ENCODE measurements around the gene GALNT7. TPM values are rescaled to one million over a fixed set of nuclear protein-coding genes. Genes with fewer than 3 reads are reported as not detected.

GALNT7 gene
- total and polyA plus RNA-seq, 9 donors: 9.0 to 23.7 (median 17.6) TPM

- no peak overlapping the region for H3K27ac ChIP-seq
- no peaks in the 10 kb centered on the region for H3K4me1 ChIP-seq (ENCODE audit: insufficient read depth)
- TF ChIP-seq EP300 (IDR thresholded peaks at IDR 0.05) (no peak), POLR2A (IDR thresholded peaks at IDR 0.05) (no peak), CTCF (IDR thresholded peaks at IDR 0.05) (no peak)
- WGBS, 3 donors: 95 to 100% (median 96%) methylated on average over 3 of the region's 3 CpGs
- no peak overlapping the region for H3K4me3 ChIP-seq
- no peaks in the 10 kb centered on the region for H3K27me3 ChIP-seq
- no peak for DNase-seq
- H3K9me3 ChIP-seq: no peaks in the 10 kb centered on the region
- intact Hi-C loops (cut with DNase I): loop anchor here in 1 of 4 donors (10.0 kb wide), 1 partner anchor 293 kb away; no protein-coding TSS in a partner anchor
- H3K36me3 ChIP-seq: no peaks in the 10 kb centered on the region
These were observed 139.2 kb downstream of the GALNT7 start for GRCh38 chr4:173307778-173308177.

GRCh38 chr4:173311368-173311767 is 142.8 kb downstream of the GALNT7 start:
- no peak overlapping the region for H3K4me3 ChIP-seq
- 86 to 93% (median 92%) methylated on average over 4 of the region's 4 CpGs for WGBS, 3 donors
- no peaks in the 10 kb centered on the region for H3K36me3 ChIP-seq
- no peaks in the 10 kb centered on the region for H3K27me3 ChIP-seq
- no peaks in the 10 kb centered on the region for H3K9me3 ChIP-seq
- no peaks in the 10 kb centered on the region for H3K4me1 ChIP-seq (ENCODE audit: insufficient read depth)
- DNase-seq: no peak
- TF ChIP-seq POLR2A (IDR thresholded peaks at IDR 0.05) (no peak), EP300 (IDR thresholded peaks at IDR 0.05) (no peak), CTCF (IDR thresholded peaks at IDR 0.05) (no peak)
- intact Hi-C loops (cut with DNase I): no loop called here
- H3K27ac ChIP-seq: no peak overlapping the region

GRCh38 chr4:173314715-173315114 is 146.1 kb downstream of the GALNT7 start:
- Histone ChIP-seq H3K27ac (no peak overlapping the region), H3K9me3 (no peaks in the 10 kb centered on the region), H3K4me1 (ENCODE audit: insufficient read depth) (no peaks in the 10 kb centered on the region), H3K36me3 (no peaks in the 10 kb centered on the region), H3K27me3 (no peaks in the 10 kb centered on the region), H3K4me3 (no peak overlapping the region)
- TF ChIP-seq CTCF (IDR thresholded peaks at IDR 0.05): no peak
- no peak for TF ChIP-seq POLR2A (IDR thresholded peaks at IDR 0.05)
- no peak for DNase-seq
- intact Hi-C loops (cut with DNase I): loop anchor here in 3 of 4 donors (5.0 kb wide), 2 partner anchors 98 to 103 kb away; no protein-coding TSS in a partner anchor
- 85 to 90% (median 86%) methylated on average over 3 of the region's 3 CpGs for WGBS, 3 donors

- no peaks in the 10 kb centered on the region for H3K9me3 ChIP-seq
- WGBS, 3 donors: 79 to 82% (median 81%) methylated on average over 2 of the region's 2 CpGs
- DNase-seq: no peak
- H3K36me3 ChIP-seq: no peaks in the 10 kb centered on the region
- H3K4me1 ChIP-seq (ENCODE audit: insufficient read depth): no peaks in the 10 kb centered on the region
- intact Hi-C loops (cut with DNase I): loop anchor here in 3 of 4 donors (5.0 kb wide), 2 partner anchors 96 to 101 kb away; no protein-coding TSS in a partner anchor
- no peaks in the 10 kb centered on the region for H3K27me3 ChIP-seq
- TF ChIP-seq POLR2A (IDR thresholded peaks at IDR 0.05): no peak
- TF ChIP-seq EP300 (IDR thresholded peaks at IDR 0.05): no peak
- no peak overlapping the region for H3K27ac ChIP-seq
- H3K4me3 ChIP-seq: no peak overlapping the region
These were observed 147.4 kb downstream of the GALNT7 start for GRCh38 chr4:173316060-173316459.

- H3K27me3 ChIP-seq: no peaks in the 10 kb centered on the region
- no peaks in the 10 kb centered on the region for H3K36me3 ChIP-seq
- no peaks in the 10 kb centered on the region for H3K4me1 ChIP-seq (ENCODE audit: insufficient read depth)
- intact Hi-C loops (cut with DNase I): loop anchor here in 3 of 4 donors (5.0 kb wide), 2 partner anchors 95 to 100 kb away; no protein-coding TSS in a partner anchor
- WGBS, 3 donors: 76 to 82% (median 81%) methylated on average over 3 of the region's 3 CpGs
- TF ChIP-seq EP300 (IDR thresholded peaks at IDR 0.05) (no peak), POLR2A (IDR thresholded peaks at IDR 0.05) (no peak), CTCF (IDR thresholded peaks at IDR 0.05) (no peak)
- no peak overlapping the region for H3K27ac ChIP-seq
- H3K4me3 ChIP-seq: no peak overlapping the region
- no peak for DNase-seq
- no peaks in the 10 kb centered on the region for H3K9me3 ChIP-seq
These were observed 148.4 kb downstream of the GALNT7 start for GRCh38 chr4:173317004-173317403.

All from ovary (tissue), 9 donors.